ENCODE data around the gene ARMC6.

The ARMC6 gene

GRCh38 chr19:19033426-19034203, at the start of gene ARMC6, which contains the start of gene SUGP2:
Gene ARMC6 (plus strand): TSS chr19:19033603. CDS start chr19:19034210, 607 bp downstream.
Gene SUGP2 (minus strand): TSS chr19:19033517. CDS start chr19:19031071, 2,446 bp downstream.
- DNase-seq (ENCODE audit: low read depth), result peak; percentile 80

GRCh38 chr19:18984251-18984650, 49.2 kb upstream of the ARMC6 start:
- no peak for DNase-seq (ENCODE audit: low read depth)

- no peak for DNase-seq (ENCODE audit: low read depth)
Measured at GRCh38 chr19:18985257-18985656, 48.1 kb upstream of the ARMC6 start.

- DNase-seq (ENCODE audit: low read depth), result no peak
Measured at GRCh38 chr19:18987456-18987855, 45.9 kb upstream of the ARMC6 start.

- no peak for DNase-seq (ENCODE audit: low read depth)
Measured at GRCh38 chr19:18989316-18989715, 44.1 kb upstream of the ARMC6 start.

GRCh38 chr19:18990128-18990708, 43.2 kb upstream of the ARMC6 start:
- no peak for DNase-seq (ENCODE audit: low read depth)

- DNase-seq (ENCODE audit: low read depth), result no peak
Measured at GRCh38 chr19:18991006-18991405, 42.4 kb upstream of the ARMC6 start.

- DNase-seq (ENCODE audit: low read depth), result no peak
Measured at GRCh38 chr19:18991468-18991867, 41.9 kb upstream of the ARMC6 start.

- DNase-seq (ENCODE audit: low read depth), result no peak
Measured at GRCh38 chr19:18992696-18993095, 40.7 kb upstream of the ARMC6 start.

- no peak for DNase-seq (ENCODE audit: low read depth)
Measured at GRCh38 chr19:18993115-18993514, 40.3 kb upstream of the ARMC6 start.

- no peak for DNase-seq (ENCODE audit: low read depth)
Measured at GRCh38 chr19:18995804-18996241, 37.6 kb upstream of the ARMC6 start.

- DNase-seq (ENCODE audit: low read depth), result no peak
Measured at GRCh38 chr19:18996351-18996750, 37.1 kb upstream of the ARMC6 start.

GRCh38 chr19:18996796-18997394, 36.5 kb upstream of the ARMC6 start:
- DNase-seq (ENCODE audit: low read depth), result no peak

- DNase-seq (ENCODE audit: low read depth), result no peak
Measured at GRCh38 chr19:18998276-18998675, 35.1 kb upstream of the ARMC6 start.

GRCh38 chr19:18999016-18999758, 34.2 kb upstream of the ARMC6 start:
- no peak for DNase-seq (ENCODE audit: low read depth)

GRCh38 chr19:18999896-19000620, 33.3 kb upstream of the ARMC6 start:
- DNase-seq (ENCODE audit: low read depth), result no peak

- DNase-seq (ENCODE audit: low read depth), result no peak
Measured at GRCh38 chr19:19004144-19004543, 29.3 kb upstream of the ARMC6 start.

- no peak for DNase-seq (ENCODE audit: low read depth)
Measured at GRCh38 chr19:19006213-19006612, 27.2 kb upstream of the ARMC6 start.

- no peak for DNase-seq (ENCODE audit: low read depth)
Measured at GRCh38 chr19:19009951-19010350, 23.5 kb upstream of the ARMC6 start.

GRCh38 chr19:19010551-19010950, 22.9 kb upstream of the ARMC6 start:
- no peak for DNase-seq (ENCODE audit: low read depth)

GRCh38 chr19:19021115-19021514, 12.3 kb upstream of the ARMC6 start:
- DNase-seq (ENCODE audit: low read depth), result no peak

Measured in stimulated activated CD8-positive, alpha-beta memory T cell treated with anti-CD3 and anti-CD28 coated beads, Interleukin-12 subunit alpha, Interleukin-12 subunit beta, amount 100 ng/mL, for 1 hour (primary cell).